Common myeloid progenitor, CD34-positive (primary cell): Measurements from ENCODE around the gene EIF4E3.

Source experiments
- CTCF ChIA-PET: fragments of 350-600 bp; sonication (Branson Sonifier 250); formaldehyde crosslinking; loops from one replicate; lab custom pipeline; 2021; ENCODE audit warnings: antibody characterized with exemption; lab: Charles Lee
- POLR2A ChIA-PET: fragments of 350-600 bp; sonication (Branson Sonifier 250); formaldehyde crosslinking; loops from one replicate; lab custom pipeline; 2021; ENCODE audit warnings: antibody characterized with exemption; lab: Charles Lee
- DNase-seq, 3 donors: peaks; one replicate each; pipeline versions ENCODE4 v3.0.0 to v3.0.0-alpha.2; 2013
- H3K27ac ChIP-seq, 2 experiments: 1 replicate in 1 of 2; 2 replicates in 1 of 2; pipeline ENCODE4 v1.7.0; 2013; ENCODE audit warnings: inconsistent platforms in 2 of 2, low read length in 2 of 2, mild to moderate bottlenecking in 2 of 2, low read depth in 1 of 2, moderate library complexity in 1 of 2; ENCODE audit not compliant: severe bottlenecking in 2 of 2, insufficient read depth in 1 of 2, poor library complexity in 1 of 2
- H3K27me3 ChIP-seq, 5 experiments: replicated peaks in 2 of 5; 1 replicate in 3 of 5; 2 replicates in 2 of 5; pipeline versions ENCODE4 v1.6.1 to v1.7.0; 2013; ENCODE audit warnings: low read length in 4 of 5, mild to moderate bottlenecking in 2 of 5, moderate library complexity in 2 of 5, inconsistent platforms in 1 of 5; ENCODE audit not compliant: insufficient read depth in 5 of 5, control insufficient read depth in 4 of 5
- H3K36me3 ChIP-seq, 4 experiments: 1 replicate in 2 of 4; 2 replicates in 2 of 4; pipeline versions ENCODE4 v1.6.1 to v1.7.0; 2013; ENCODE audit warnings: low read length in 3 of 4, control low read depth in 1 of 4, mild to moderate bottlenecking in 1 of 4; ENCODE audit not compliant: control insufficient read depth in 4 of 4, insufficient read depth in 4 of 4
- H3K4me1 ChIP-seq, 4 experiments: 1 replicate in 3 of 4; 2 replicates in 1 of 4; pipeline versions ENCODE4 v1.6.1 to v1.7.1; 2013; ENCODE audit warnings: low read length in 3 of 4, mild to moderate bottlenecking in 3 of 4, control low read depth in 1 of 4, inconsistent platforms in 1 of 4, moderate library complexity in 1 of 4; ENCODE audit not compliant: control insufficient read depth in 4 of 4, insufficient read depth in 4 of 4; ENCODE audit errors: control extremely low read depth in 1 of 4
- H3K4me3 ChIP-seq, 7 experiments: 1 replicate in 4 of 7; 2 replicates in 3 of 7; pipeline versions ENCODE4 v1.5.1 to v1.7.0; 2013; ENCODE audit warnings: mild to moderate bottlenecking in 7 of 7, low read length in 6 of 7, moderate library complexity in 6 of 7, inconsistent platforms in 2 of 7, low read depth in 2 of 7, control low read depth in 1 of 7; ENCODE audit not compliant: insufficient read depth in 4 of 7, control insufficient read depth in 1 of 7; ENCODE audit errors: extremely low read depth in 1 of 7
- H3K9me3 ChIP-seq, 5 experiments: 1 replicate in 4 of 5; 2 replicates in 1 of 5; pipeline versions ENCODE4 v1.6.1 to v1.7.1; 2013; ENCODE audit warnings: low read length in 4 of 5, mild to moderate bottlenecking in 2 of 5, inconsistent platforms in 1 of 5, low read depth in 1 of 5, moderate library complexity in 1 of 5; ENCODE audit not compliant: control insufficient read depth in 4 of 5, insufficient read depth in 2 of 5; ENCODE audit errors: control extremely low read depth in 1 of 5
- WGBS: methylation state at CpG from one replicate; pipeline ENCODE4 v1.1.5; 2013; ENCODE audit not compliant: insufficient coverage; 5-methylcytosine and 5-hydroxymethylcytosine counted together

EIF4E3 gene

GRCh38 chr3:71673486-71673885 lies 51.7 kb downstream of the EIF4E3 start:
- H3K4me3 ChIP-seq: no peak overlapping the region
- CTCF ChIA-PET: interaction anchor here (1.0 to 1.3 kb wide), 3 partner anchors 10 to 425 kb away, joined by 3 to 5 read pairs (median 3); no protein-coding TSS in a partner anchor
- no peak for DNase-seq
- no peak overlapping the region for H3K27ac ChIP-seq
- no peaks in the 10 kb centered on the region for H3K27me3 ChIP-seq
- POLR2A ChIA-PET: no interaction called here
- no peaks in the 10 kb centered on the region for H3K4me1 ChIP-seq
- no CpG with 5 or more reads among the region's 1 CpG for WGBS
- H3K9me3 ChIP-seq: no peaks in the 10 kb centered on the region
- H3K36me3 ChIP-seq: no peaks in the 10 kb centered on the region

DNA sequence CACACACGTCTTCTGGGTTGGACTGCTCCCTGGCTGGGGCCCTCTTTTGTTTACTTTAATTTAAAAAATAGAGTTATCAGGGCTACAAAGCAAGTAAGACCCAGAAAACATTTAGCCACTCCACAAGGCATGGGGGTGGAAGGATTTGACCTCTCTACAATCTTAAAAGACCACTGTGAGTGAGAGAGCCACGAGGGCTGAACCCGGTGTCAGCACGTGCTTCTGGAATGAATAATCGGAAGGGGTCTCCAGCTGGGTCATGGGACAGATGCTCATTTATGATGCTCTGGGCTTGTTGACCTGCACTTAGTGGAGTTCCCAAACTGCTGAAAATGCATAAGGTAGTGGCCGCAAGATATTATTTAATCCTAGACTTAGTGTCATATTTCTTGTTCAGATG lies 52.4 kb downstream of the EIF4E3 start:
- no peak for DNase-seq
- no peaks in the 10 kb centered on the region for H3K9me3 ChIP-seq
- H3K36me3 ChIP-seq: no peaks in the 10 kb centered on the region
- no peak overlapping the region for H3K27ac ChIP-seq
- ChIA-PET POLR2A (no interaction called here), CTCF (interaction anchor here (1.1 to 1.3 kb wide), 2 partner anchors 11 to 424 kb away, joined by 3 to 5 read pairs; no protein-coding TSS in a partner anchor)
- no peak overlapping the region for H3K4me3 ChIP-seq
- H3K27me3 ChIP-seq: no peaks in the 10 kb centered on the region
- no peaks in the 10 kb centered on the region for H3K4me1 ChIP-seq
- 92% methylated on average over 4 of the region's 6 CpGs for WGBS

DNA sequence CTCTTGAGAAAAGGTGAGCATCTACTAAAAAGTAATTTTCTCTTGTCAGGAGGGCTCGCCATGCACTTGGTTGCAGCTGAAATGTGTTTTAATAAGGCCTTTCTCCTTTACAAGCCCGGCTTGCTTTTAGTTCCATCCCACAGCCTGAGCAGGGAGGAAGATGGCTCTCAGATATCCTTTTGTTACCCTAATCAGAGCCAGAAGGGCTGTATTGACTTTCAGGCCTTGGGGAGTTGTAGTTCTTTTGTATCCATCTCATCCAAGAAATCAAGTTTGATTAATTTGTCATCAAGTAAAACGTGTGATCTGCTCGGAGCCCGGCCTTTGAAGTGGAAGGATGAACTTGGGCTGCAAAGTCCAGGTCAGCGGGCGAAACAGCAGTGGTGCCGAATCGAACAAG lies 52.9 kb downstream of the EIF4E3 start:
- no peaks in the 10 kb centered on the region for H3K9me3 ChIP-seq
- DNase-seq: no peak
- POLR2A ChIA-PET: no interaction called here
- no peak overlapping the region for H3K4me3 ChIP-seq
- H3K27me3 ChIP-seq: no peaks in the 10 kb centered on the region
- WGBS: over 99% methylated on average over 9 of the region's 9 CpGs
- no peaks in the 10 kb centered on the region for H3K36me3 ChIP-seq
- no peaks in the 10 kb centered on the region for H3K4me1 ChIP-seq
- CTCF ChIA-PET: interaction anchor here (1.1 kb wide), 1 partner anchor 11 kb away, joined by 5 read pairs; no protein-coding TSS in a partner anchor
- H3K27ac ChIP-seq: no peak overlapping the region

- 92% methylated on average over 11 of the region's 19 CpGs for WGBS
- no peak for DNase-seq
- POLR2A ChIA-PET: no interaction called here
- H3K4me1 ChIP-seq: no peaks in the 10 kb centered on the region
- no peaks in the 10 kb centered on the region for H3K27me3 ChIP-seq
- H3K36me3 ChIP-seq: no peaks in the 10 kb centered on the region
- H3K27ac ChIP-seq: no peak overlapping the region
- no peaks in the 10 kb centered on the region for H3K9me3 ChIP-seq
- H3K4me3 ChIP-seq: no peak overlapping the region
- CTCF ChIA-PET: interaction anchor here (1.4 kb wide), 1 partner anchor 10 kb away, joined by 3 read pairs; no protein-coding TSS in a partner anchor
Observed at GRCh38 chr3:71671216-71671845, 53.9 kb downstream of the EIF4E3 start.

GRCh38 chr3:71662568-71662967 lies 62.6 kb downstream of the EIF4E3 start:
- no peaks in the 10 kb centered on the region for H3K4me1 ChIP-seq
- no peaks in the 10 kb centered on the region for H3K36me3 ChIP-seq
- H3K9me3 ChIP-seq: no peaks in the 10 kb centered on the region
- ChIA-PET CTCF (no interaction called here), POLR2A (interaction anchor here (0.6 kb wide), 1 partner anchor 32 kb away, joined by 3 read pairs; no protein-coding TSS in a partner anchor)
- DNase-seq: no peak
- H3K4me3 ChIP-seq: no peak overlapping the region
- no peaks in the 10 kb centered on the region for H3K27me3 ChIP-seq
- no peak overlapping the region for H3K27ac ChIP-seq
- WGBS: 100% methylated on average over 1 of the region's 3 CpGs

DNA sequence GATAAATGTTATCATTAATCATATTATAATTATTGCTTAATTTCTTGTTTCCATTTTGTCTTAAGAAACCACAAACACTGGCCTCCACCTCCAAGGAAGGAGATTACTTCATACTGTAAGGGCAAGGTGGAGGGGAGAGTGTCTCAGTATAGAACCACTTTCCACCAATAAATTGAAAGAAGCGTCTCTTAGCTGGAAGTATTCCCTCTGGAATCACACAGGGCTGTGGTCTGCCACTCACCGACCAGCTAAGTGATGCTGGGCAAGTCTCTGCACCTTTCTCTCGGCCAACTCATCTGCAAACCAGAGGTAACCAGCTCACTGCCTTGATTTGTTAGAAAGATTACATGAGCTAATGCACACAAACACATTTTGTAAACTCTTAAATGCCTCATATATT lies 63.1 kb downstream of the EIF4E3 start:
- no peak overlapping the region for H3K4me3 ChIP-seq
- WGBS: 80% methylated on average over 1 of the region's 3 CpGs
- ChIA-PET POLR2A (no interaction called here), CTCF (no interaction called here)
- no peaks in the 10 kb centered on the region for H3K36me3 ChIP-seq
- H3K27me3 ChIP-seq: no peaks in the 10 kb centered on the region
- no peak for DNase-seq
- H3K9me3 ChIP-seq: no peaks in the 10 kb centered on the region
- no peaks in the 10 kb centered on the region for H3K4me1 ChIP-seq
- no peak overlapping the region for H3K27ac ChIP-seq

DNA sequence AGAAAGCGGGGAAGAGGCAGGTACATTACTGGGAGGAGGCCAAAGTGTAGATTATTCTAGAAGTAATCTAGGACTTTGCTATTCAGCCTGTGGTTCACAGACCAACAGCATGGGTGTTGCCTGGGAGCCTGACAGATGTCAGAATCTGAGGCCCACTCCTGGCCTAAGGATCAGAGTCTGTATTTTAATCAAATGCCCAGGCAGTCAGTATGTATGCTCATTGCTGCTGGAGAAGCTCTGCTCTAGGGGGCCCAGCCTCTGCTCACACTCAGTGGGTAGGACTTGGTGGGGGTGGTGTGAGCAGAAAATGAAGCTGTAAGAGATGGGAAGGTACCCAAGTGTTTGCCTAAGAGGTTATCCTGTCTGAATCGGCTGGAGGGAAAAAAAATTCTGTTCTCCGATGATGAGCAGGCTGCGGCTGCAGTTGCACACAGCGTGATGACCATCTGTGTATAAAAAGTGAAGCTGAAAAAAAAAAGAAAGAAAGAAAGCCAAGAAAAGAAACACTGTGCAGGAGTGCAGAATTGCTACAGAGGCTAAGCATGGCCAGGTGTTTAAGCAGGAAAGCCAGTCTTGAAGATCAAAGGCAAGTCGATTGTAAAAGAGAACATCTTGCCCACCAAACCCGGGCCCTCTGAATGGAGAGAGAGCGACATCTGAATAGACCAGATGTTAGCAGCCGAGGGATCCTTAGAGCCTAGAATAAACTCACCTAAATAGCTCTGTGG lies 65.2 kb downstream of the EIF4E3 start:
- H3K4me1 ChIP-seq: no peaks in the 10 kb centered on the region
- no peaks in the 10 kb centered on the region for H3K36me3 ChIP-seq
- H3K9me3 ChIP-seq: no peaks in the 10 kb centered on the region
- 95% methylated on average over 9 of the region's 9 CpGs for WGBS
- H3K27me3 ChIP-seq: no peaks in the 10 kb centered on the region
- POLR2A ChIA-PET: no interaction called here
- H3K4me3 ChIP-seq: no peak overlapping the region
- CTCF ChIA-PET: interaction anchor here (0.7 kb wide), 1 partner anchor 14 kb away, joined by 3 read pairs; no protein-coding TSS in a partner anchor
- DNase-seq: no peak
- no peak overlapping the region for H3K27ac ChIP-seq
